OCI-LY7 (cell line): ENCODE measurements around the gene SERPIND1.

Experiments
- EZH2phosphoT487 ChIP-seq: fragments of 200-600 bp; sonication (generic); IDR thresholded peaks from 2 replicates; pipeline ENCODE4 v1.6.1; 2018; ENCODE audit warnings: low read depth, borderline replicate concordance, mild to moderate bottlenecking, mixed run types, antibody characterized with exemption, low read length, moderate library complexity, mixed read lengths
- TF ChIP-seq, protein P1 (sequence below): fragments of 200-600 bp; sonication (generic); conservative IDR thresholded peaks from 2 replicates; pipeline ENCODE4 v1.5.1; 2014; ENCODE audit warnings: mild to moderate bottlenecking, antibody characterized with exemption, low read length, moderate library complexity, mixed read lengths

DNA sequence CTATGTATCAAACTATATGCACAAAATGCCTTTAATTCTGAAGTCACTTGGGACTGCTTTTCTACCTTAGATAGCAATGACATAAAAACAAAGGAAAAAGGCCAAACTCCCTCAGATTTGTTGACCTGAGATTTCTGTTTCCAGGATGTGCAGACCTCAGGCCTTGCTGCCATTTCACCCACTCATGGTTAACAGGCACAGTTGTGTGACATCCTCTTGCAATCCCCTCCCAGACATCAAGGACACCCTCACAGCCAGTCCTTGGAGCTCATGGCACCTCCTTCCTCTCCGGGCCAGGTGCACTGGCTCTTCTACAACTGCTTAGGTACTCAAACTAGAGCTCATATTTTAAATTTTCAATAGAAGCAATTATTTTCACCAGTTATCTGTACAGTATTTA, 37.3 kb downstream of the SERPIND1 start:
- TF ChIP-seq, protein P1, sequence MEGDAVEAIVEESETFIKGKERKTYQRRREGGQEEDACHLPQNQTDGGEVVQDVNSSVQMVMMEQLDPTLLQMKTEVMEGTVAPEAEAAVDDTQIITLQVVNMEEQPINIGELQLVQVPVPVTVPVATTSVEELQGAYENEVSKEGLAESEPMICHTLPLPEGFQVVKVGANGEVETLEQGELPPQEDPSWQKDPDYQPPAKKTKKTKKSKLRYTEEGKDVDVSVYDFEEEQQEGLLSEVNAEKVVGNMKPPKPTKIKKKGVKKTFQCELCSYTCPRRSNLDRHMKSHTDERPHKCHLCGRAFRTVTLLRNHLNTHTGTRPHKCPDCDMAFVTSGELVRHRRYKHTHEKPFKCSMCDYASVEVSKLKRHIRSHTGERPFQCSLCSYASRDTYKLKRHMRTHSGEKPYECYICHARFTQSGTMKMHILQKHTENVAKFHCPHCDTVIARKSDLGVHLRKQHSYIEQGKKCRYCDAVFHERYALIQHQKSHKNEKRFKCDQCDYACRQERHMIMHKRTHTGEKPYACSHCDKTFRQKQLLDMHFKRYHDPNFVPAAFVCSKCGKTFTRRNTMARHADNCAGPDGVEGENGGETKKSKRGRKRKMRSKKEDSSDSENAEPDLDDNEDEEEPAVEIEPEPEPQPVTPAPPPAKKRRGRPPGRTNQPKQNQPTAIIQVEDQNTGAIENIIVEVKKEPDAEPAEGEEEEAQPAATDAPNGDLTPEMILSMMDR = no peak
- TF ChIP-seq EZH2phosphoT487 = no peak
